Kidney epithelial cell (primary cell): Measurements from ENCODE around the gene APOLD1. TPM values are rescaled to one million over a fixed set of nuclear protein-coding genes. Genes with fewer than 3 reads are reported as not detected.
"Not testable (repeated sequence)": the region's sequence is repeated elsewhere in the genome, so short reads cannot be mapped to it uniquely, and the experiment has no call there.

Experiments used
- DNase-seq: peaks from one replicate; pipeline ENCODE4 v3.0.0-alpha.2; 2010; ENCODE audit warnings: low read depth
- H3K27me3 ChIP-seq: 2 replicates; pipeline ENCODE4 v1.6.0; 2011; ENCODE audit warnings: low read length; ENCODE audit not compliant: control insufficient read depth, insufficient read depth
- H3K36me3 ChIP-seq: 2 replicates; pipeline ENCODE4 v1.5.1; 2011; ENCODE audit warnings: low read length; ENCODE audit not compliant: control insufficient read depth, insufficient read depth
- H3K4me3 ChIP-seq: 2 replicates; pipeline ENCODE4 v1.5.1; 2011; ENCODE audit warnings: low read depth, mild to moderate bottlenecking, control low read depth, low read length
- CTCF ChIP-seq: IDR thresholded peaks from 2 replicates; pipeline ENCODE4 v1.5.1; 2011; ENCODE audit warnings: mild to moderate bottlenecking, moderate library complexity, low read length, control low read depth, inconsistent platforms; ENCODE audit not compliant: insufficient read depth, poor library complexity, severe bottlenecking
- total RNA-seq: library from RNA; depleted of rRNA; stranded (reverse); fragments of >200 nt; gene quantifications from 2 replicates; pipeline ENCODE4 v1.2.3, GENCODE V29; 2015

Gene APOLD1
- total RNA-seq, 1 donor from 2014 or later: 1.4 TPM

GRCh38 chr12:12803186-12803585, 17.7 kb downstream of the APOLD1 start:
- Histone ChIP-seq H3K4me3 (no peak overlapping the region), H3K27me3 (no peaks in the 10 kb centered on the region), H3K36me3 (no peaks in the 10 kb centered on the region)
- TF ChIP-seq CTCF: no peak
- DNase-seq: peak; percentile 95

- no peaks in the 10 kb centered on the region for H3K36me3 ChIP-seq
- no peak overlapping the region for H3K4me3 ChIP-seq
- no peak for DNase-seq
- no peaks in the 10 kb centered on the region for H3K27me3 ChIP-seq
- TF ChIP-seq CTCF: no peak
Measured at GRCh38 chr12:12804011-12804410, 18.6 kb downstream of the APOLD1 start.

GRCh38 chr12:12804432-12804886, 19.0 kb downstream of the APOLD1 start:
- no peak overlapping the region for H3K4me3 ChIP-seq
- no peak for TF ChIP-seq CTCF
- DNase-seq: peak; percentile 93
- no peaks in the 10 kb centered on the region for H3K27me3 ChIP-seq
- H3K36me3 ChIP-seq: no peaks in the 10 kb centered on the region

- no peak for DNase-seq
- H3K4me3 ChIP-seq: no peak overlapping the region
- no peaks in the 10 kb centered on the region for H3K36me3 ChIP-seq
- no peaks in the 10 kb centered on the region for H3K27me3 ChIP-seq
- TF ChIP-seq CTCF: no peak
Measured at GRCh38 chr12:12806784-12807516, 21.5 kb downstream of the APOLD1 start.

GRCh38 chr12:12807517-12807903, 22.1 kb downstream of the APOLD1 start:
- DNase-seq, H3K27me3 ChIP-seq, H3K4me3 ChIP-seq: not testable (repeated sequence)

GRCh38 chr12:12807970-12808702, 22.7 kb downstream of the APOLD1 start:
- no peaks in the 10 kb centered on the region for H3K36me3 ChIP-seq
- no peak overlapping the region for H3K4me3 ChIP-seq
- no peaks in the 10 kb centered on the region for H3K27me3 ChIP-seq
- no peak for TF ChIP-seq CTCF
- no peak for DNase-seq

More at GRCh38 chr12:12807517-12807903, 22.1 kb downstream of the APOLD1 start:
- not testable (repeated sequence) for H3K36me3 ChIP-seq
